Esophagus squamous epithelium (tissue), 5 donors: ENCODE results near the gene SLC12A7. TPM values are rescaled to one million over a fixed set of nuclear protein-coding genes. Genes with fewer than 3 reads are reported as not detected.

Source experiments
- DNase-seq: peaks from one replicate; lab custom pipeline; 2025; lab: John Stamatoyannopoulos, UW
- H3K27ac ChIP-seq, 4 donors: fragments of 200-600 bp; sonication (generic); one replicate each; pipeline ENCODE4 v1.5.1; 2016 to 2019; ENCODE audit warnings: mild to moderate bottlenecking in 1 of 4
- H3K27me3 ChIP-seq, 4 donors: fragments of 200-600 bp; sonication (generic); 1 replicate in 3 of 4; 2 replicates in 1 of 4; pipeline versions ENCODE4 v1.5.1 to v1.6.0; 2017 to 2021; ENCODE audit warnings: antibody characterized with exemption in 1 of 4
- H3K36me3 ChIP-seq, 3 donors: fragments of 200-600 bp; sonication (generic); one replicate each; pipeline ENCODE4 v1.5.1; 2016 to 2019
- H3K4me1 ChIP-seq, 3 donors: fragments of 200-600 bp; sonication (generic); one replicate each; pipeline ENCODE4 v1.5.1; 2017 to 2019
- H3K4me3 ChIP-seq, 4 donors: fragments of 200-600 bp; sonication (generic); 1 replicate in 3 of 4; 2 replicates in 1 of 4; pipeline ENCODE4 v1.5.1; 2016 to 2019; ENCODE audit warnings: mild to moderate bottlenecking in 2 of 4, moderate library complexity in 1 of 4
- H3K9me3 ChIP-seq, 3 donors: fragments of 200-600 bp; sonication (generic); one replicate each; pipeline ENCODE4 v1.5.1; 2016 to 2019
- CTCF ChIP-seq, 6 experiments: fragments of 450-650 bp in 4 of 6; fragments of 200-600 bp in 2 of 6; sonication (generic) in 2 of 6; IDR thresholded peaks; one replicate each; pipeline ENCODE4 v1.5.1; 2016 to 2019; ENCODE audit warnings: antibody characterized with exemption in 6 of 6, mild to moderate bottlenecking in 4 of 6, moderate library complexity in 4 of 6
- POLR2A ChIP-seq, 4 donors: fragments of 450-650 bp; IDR thresholded peaks; one replicate each; pipeline ENCODE4 v1.6.1; 2017; ENCODE audit warnings: antibody characterized with exemption in 4 of 4, mild to moderate bottlenecking in 4 of 4, moderate library complexity in 3 of 4
- WGBS, 2 donors: methylation state at CpG; one replicate each; pipeline ENCODE4 v1.1.5; 2018; 5-methylcytosine and 5-hydroxymethylcytosine counted together
- intact Hi-C: fragments of 100-400 bp; cut with DNase I; formaldehyde crosslinking; loops from one replicate; pipeline ENCODE4 v1.15.0; 2022
- total RNA-seq, 4 donors: library from RNA; depleted of rRNA; stranded (reverse); fragments of >200 nt; gene quantifications; one replicate each; pipeline ENCODE4 v1.1.0, GENCODE V29; 2016
- donor health status: DM: yes; HTN: yes; CAD: no.

Gene SLC12A7
- total RNA-seq, 4 donors from 2014 or later = 4.5 to 13.4 (median 6.6) TPM

- WGBS, 2 donors = 69 to 80% methylated on average over 13 to 14 of the region's 14 CpGs
- no peak for TF ChIP-seq CTCF (IDR thresholded peaks at IDR 0.05)
- no peak for TF ChIP-seq POLR2A (IDR thresholded peaks at IDR 0.05)
- Histone ChIP-seq H3K4me1 (peaks cover 0 to 25% (median 0%) of the 10 kb centered on the region in 3 donors), H3K9me3 (no peaks in the 10 kb centered on the region), H3K36me3 (peaks cover 0 to 57% (median under 1%) of the 10 kb centered on the region in 3 donors), H3K27me3 (no peaks in the 10 kb centered on the region), H3K27ac (peak overlapping the region in 2 of 4 donors; percentile 9 to 29), H3K4me3 (no peak overlapping the region)
- no peak for DNase-seq
- intact Hi-C loops = no loop called here
These were observed 19.7 kb downstream of the SLC12A7 start for GRCh38 chr5:1092122-1092521.

GRCh38 chr5:1091632-1092031 is 20.2 kb downstream of the SLC12A7 start:
- intact Hi-C loops = no loop called here
- Histone ChIP-seq H3K4me3 (no peak overlapping the region), H3K36me3 (peaks cover 0 to 62% (median 6%) of the 10 kb centered on the region in 3 donors)

GRCh38 chr5:1090538-1090937 is 21.3 kb downstream of the SLC12A7 start:
- H3K4me3 ChIP-seq = no peak overlapping the region
- H3K36me3 ChIP-seq = peaks cover 0 to 73% (median 7%) of the 10 kb centered on the region in 3 donors
- WGBS, 2 donors = 46% methylated on average over 8 of the region's 16 CpGs; no CpG with 5 or more reads in 1 of the 2 donors
- no peak for DNase-seq
- no peaks in the 10 kb centered on the region for H3K9me3 ChIP-seq
- intact Hi-C loops = no loop called here
- H3K27me3 ChIP-seq = no peaks in the 10 kb centered on the region
- peaks cover 0 to 25% (median 0%) of the 10 kb centered on the region in 3 donors for H3K4me1 ChIP-seq
- H3K27ac ChIP-seq = peak overlapping the region in 1 of 4 donors; percentile 10
- TF ChIP-seq CTCF (IDR thresholded peaks at IDR 0.05) (no peak), POLR2A (IDR thresholded peaks at IDR 0.05) (no peak)

More at GRCh38 chr5:1091632-1092031, 20.2 kb downstream of the SLC12A7 start:
- no peaks in the 10 kb centered on the region for H3K27me3 ChIP-seq
- DNase-seq = no peak
- no peaks in the 10 kb centered on the region for H3K9me3 ChIP-seq
- whole genome bisulfite sequencing, 2 donors = 84 to 100% methylated on average over 2 to 10 of the region's 23 CpGs
- peak overlapping the region in 2 of 4 donors; percentile 9 to 29 for H3K27ac ChIP-seq
- H3K4me1 ChIP-seq = peaks cover 0 to 25% (median 0%) of the 10 kb centered on the region in 3 donors
- TF ChIP-seq CTCF (IDR thresholded peaks at IDR 0.05) (no peak), POLR2A (IDR thresholded peaks at IDR 0.05) (no peak)

DNA sequence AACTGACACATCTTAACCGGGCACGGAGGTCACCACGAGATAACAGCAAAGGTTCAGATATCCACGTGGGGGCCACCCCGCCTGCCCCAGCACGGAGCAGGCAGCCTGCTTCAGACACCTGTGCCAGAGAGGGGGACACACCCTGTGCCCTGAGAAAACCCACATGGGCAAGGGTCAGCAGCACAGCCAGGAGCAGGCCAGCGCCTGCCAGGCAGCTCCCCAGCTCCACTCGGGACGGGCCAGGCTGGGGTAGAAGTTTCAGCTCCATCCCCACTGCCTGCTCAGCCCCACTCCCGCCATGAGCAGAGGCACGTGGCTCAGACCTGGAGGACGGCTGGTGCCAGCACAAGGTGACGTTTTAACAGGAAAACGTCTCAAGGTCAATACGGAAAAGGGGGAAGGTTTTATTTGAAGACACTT is 22.2 kb downstream of the SLC12A7 start:
- H3K4me3 ChIP-seq = no peak overlapping the region
- H3K36me3 ChIP-seq = peaks cover 0 to 82% (median 10%) of the 10 kb centered on the region in 3 donors
- H3K27ac ChIP-seq = no peak overlapping the region
- no peak for DNase-seq
- no peaks in the 10 kb centered on the region for H3K9me3 ChIP-seq
- peaks cover 0 to 25% (median 0%) of the 10 kb centered on the region in 3 donors for H3K4me1 ChIP-seq
- intact Hi-C loops = no loop called here
- TF ChIP-seq POLR2A (IDR thresholded peaks at IDR 0.05) (no peak), CTCF (IDR thresholded peaks at IDR 0.05) (no peak)
- no peaks in the 10 kb centered on the region for H3K27me3 ChIP-seq
- WGBS, 2 donors = 69 to 71% methylated on average over 12 to 15 of the region's 15 CpGs

- intact Hi-C loops = no loop called here
- peaks cover 0 to 86% (median 14%) of the 10 kb centered on the region in 3 donors for H3K36me3 ChIP-seq
- H3K27me3 ChIP-seq = no peaks in the 10 kb centered on the region
- peaks cover 0 to 25% (median 0%) of the 10 kb centered on the region in 3 donors for H3K4me1 ChIP-seq
- 75 to 86% methylated on average over 4 to 6 of the region's 11 CpGs for WGBS, 2 donors
- H3K9me3 ChIP-seq = no peaks in the 10 kb centered on the region
- no peak for DNase-seq
- H3K4me3 ChIP-seq = no peak overlapping the region
- TF ChIP-seq CTCF (IDR thresholded peaks at IDR 0.05) = no peak
- TF ChIP-seq POLR2A (IDR thresholded peaks at IDR 0.05) = no peak
- no peak overlapping the region for H3K27ac ChIP-seq
These were observed 22.7 kb downstream of the SLC12A7 start for GRCh38 chr5:1089146-1089545.
